ENCODE measurements around the gene RAB29.

The RAB29 gene

GRCh38 chr1:205803986-205804385 is 28.7 kb upstream of the RAB29 start:
- TF ChIP-seq TAF1 (IDR thresholded peaks at IDR 0.05; ENCODE audit: borderline replicate concordance, insufficient read depth, low read length): no peak
- no peak for TF ChIP-seq POLR2AphosphoS5 (IDR thresholded peaks at IDR 0.05; ENCODE audit: low read depth, low read length)

- no peak for TF ChIP-seq FOXP2 (optimal IDR thresholded peaks at IDR 0.05; ENCODE audit: borderline replicate concordance, extremely low read depth, extremely low read length, insufficient read depth)
- no peak for TF ChIP-seq SIN3A (IDR thresholded peaks at IDR 0.05; ENCODE audit: borderline replicate concordance, insufficient read depth, low read length)
- no peak for TF ChIP-seq POLR2AphosphoS5 (IDR thresholded peaks at IDR 0.05; ENCODE audit: low read depth, low read length)
- TF ChIP-seq TAF1 (IDR thresholded peaks at IDR 0.05; ENCODE audit: borderline replicate concordance, insufficient read depth, low read length): no peak
- no peak for TF ChIP-seq REST (IDR thresholded peaks at IDR 0.05; ENCODE audit: insufficient read depth in 1 of 2, low read depth in 2 of 2, low read length in 2 of 2)
Observed at GRCh38 chr1:205802060-205802459, 26.8 kb upstream of the RAB29 start.

- TF ChIP-seq POLR2AphosphoS5 (IDR thresholded peaks at IDR 0.05; ENCODE audit: low read depth, low read length) (no peak), REST (IDR thresholded peaks at IDR 0.05; ENCODE audit: insufficient read depth in 1 of 2, low read depth in 2 of 2, low read length in 2 of 2) (no peak), FOXP2 (optimal IDR thresholded peaks at IDR 0.05; ENCODE audit: borderline replicate concordance, extremely low read depth, extremely low read length, insufficient read depth) (no peak), SIN3A (IDR thresholded peaks at IDR 0.05; ENCODE audit: borderline replicate concordance, insufficient read depth, low read length) (no peak), TAF1 (IDR thresholded peaks at IDR 0.05; ENCODE audit: borderline replicate concordance, insufficient read depth, low read length) (no peak)
Observed at GRCh38 chr1:205800981-205801703, 25.9 kb upstream of the RAB29 start.

- no peak for TF ChIP-seq FOXP2 (optimal IDR thresholded peaks at IDR 0.05; ENCODE audit: borderline replicate concordance, extremely low read depth, extremely low read length, insufficient read depth)
- no peak for TF ChIP-seq POLR2AphosphoS5 (IDR thresholded peaks at IDR 0.05; ENCODE audit: low read depth, low read length)
- TF ChIP-seq SIN3A (IDR thresholded peaks at IDR 0.05; ENCODE audit: borderline replicate concordance, insufficient read depth, low read length): no peak
- no peak for TF ChIP-seq REST (IDR thresholded peaks at IDR 0.05; ENCODE audit: insufficient read depth in 1 of 2, low read depth in 2 of 2, low read length in 2 of 2)
- no peak for TF ChIP-seq TAF1 (IDR thresholded peaks at IDR 0.05; ENCODE audit: borderline replicate concordance, insufficient read depth, low read length)
Observed at GRCh38 chr1:205800427-205800826, 25.1 kb upstream of the RAB29 start.

GRCh38 chr1:205798577-205798976 is 23.3 kb upstream of the RAB29 start:
- no peak for TF ChIP-seq POLR2AphosphoS5 (IDR thresholded peaks at IDR 0.05; ENCODE audit: low read depth, low read length)
- no peak for TF ChIP-seq FOXP2 (optimal IDR thresholded peaks at IDR 0.05; ENCODE audit: borderline replicate concordance, extremely low read depth, extremely low read length, insufficient read depth)
- no peak for TF ChIP-seq TAF1 (IDR thresholded peaks at IDR 0.05; ENCODE audit: borderline replicate concordance, insufficient read depth, low read length)
- TF ChIP-seq SIN3A (IDR thresholded peaks at IDR 0.05; ENCODE audit: borderline replicate concordance, insufficient read depth, low read length): no peak
- TF ChIP-seq REST (IDR thresholded peaks at IDR 0.05; ENCODE audit: insufficient read depth in 1 of 2, low read depth in 2 of 2, low read length in 2 of 2): no peak
